Bone marrow (tissue), 2 donors: ENCODE results near the gene ZNF185.
A peak's percentile ranks its signal among the peaks of the same experiment; 100 is the strongest.

Experiments used
- DNase-seq, 2 donors: peaks; one replicate each; lab custom pipeline; 2025; lab: John Stamatoyannopoulos, UW

ZNF185 gene

GRCh38 chrX:152917656-152918579 is 20.1 kb downstream of the ZNF185 start:
- DNase-seq, result no peak

- DNase-seq, result peak in 1 of 2 donors; percentile 41
Measured at GRCh38 chrX:152918707-152919106, 20.8 kb downstream of the ZNF185 start.

- no peak for DNase-seq
Measured at GRCh38 chrX:152923599-152923998, 25.7 kb downstream of the ZNF185 start.

GRCh38 chrX:152925835-152926234 is 28.0 kb downstream of the ZNF185 start:
- DNase-seq, result no peak

GRCh38 chrX:152926279-152926678 is 28.4 kb downstream of the ZNF185 start:
- DNase-seq, result peak; percentile 6 to 63

- no peak for DNase-seq
Measured at GRCh38 chrX:152926923-152927322, 29.1 kb downstream of the ZNF185 start.

- DNase-seq, result no peak
Measured at GRCh38 chrX:152927858-152928760, 30.2 kb downstream of the ZNF185 start.

- DNase-seq, result no peak
Measured at GRCh38 chrX:152928761-152929400, 31.0 kb downstream of the ZNF185 start.

GRCh38 chrX:152929898-152930297 is 32.0 kb downstream of the ZNF185 start:
- no peak for DNase-seq

GRCh38 chrX:152930516-152930915 is 32.6 kb downstream of the ZNF185 start:
- no peak for DNase-seq

GRCh38 chrX:152932144-152932543 is 34.3 kb downstream of the ZNF185 start:
- DNase-seq, result no peak

GRCh38 chrX:152932598-152933175 is 34.8 kb downstream of the ZNF185 start:
- DNase-seq, result no peak

GRCh38 chrX:152936306-152936705 is 38.4 kb downstream of the ZNF185 start:
- DNase-seq, result no peak

GRCh38 chrX:152937236-152937635 is 39.4 kb downstream of the ZNF185 start:
- no peak for DNase-seq

GRCh38 chrX:152941328-152942076 is 43.6 kb downstream of the ZNF185 start:
- DNase-seq, result peak; percentile 47 to 85

- DNase-seq, result no peak
Measured at GRCh38 chrX:152942077-152942442, 44.2 kb downstream of the ZNF185 start.

- DNase-seq, result no peak
Measured at GRCh38 chrX:152943826-152944225, 46.0 kb downstream of the ZNF185 start.

GRCh38 chrX:152945021-152945979 is 47.4 kb downstream of the ZNF185 start:
- no peak for DNase-seq

- DNase-seq, result no peak
Measured at GRCh38 chrX:152946681-152947080, 48.8 kb downstream of the ZNF185 start.
